ENCODE data around the gene CNNM1.

DNA sequence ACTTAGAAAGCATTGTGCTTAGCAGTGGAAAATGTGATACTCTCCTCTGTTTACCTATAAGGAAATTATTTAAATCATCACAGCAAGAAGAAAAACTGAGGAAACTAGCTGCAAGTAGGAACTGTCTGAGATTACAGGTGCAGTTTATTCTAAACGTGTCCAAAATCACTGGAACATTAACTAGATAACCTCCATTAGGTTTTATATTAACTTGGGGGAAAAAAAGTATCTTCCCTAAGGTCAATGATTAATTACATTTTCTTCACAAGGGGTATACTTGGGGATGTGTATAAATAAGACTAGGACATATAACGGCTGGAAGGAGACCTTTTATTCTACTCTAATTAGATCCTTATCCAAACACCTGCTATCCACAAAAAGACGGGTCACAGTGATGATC is 97.5 kb downstream of the CNNM1 start:
- TF ChIP-seq GATA3 (IDR thresholded peaks at IDR 0.05; ENCODE audit: low read depth, low read length) (no peak), GATA2 (IDR thresholded peaks at IDR 0.05; ENCODE audit: low read depth, low read length) (no peak)
